Panc1 (cell line): ENCODE data around the gene FAM209B. TPM values are rescaled to one million over a fixed set of nuclear protein-coding genes. Genes with fewer than 3 reads are reported as not detected.

Experiments
- ATAC-seq: fragments of 200-7000 bp; cut with Tn5 transposase; 2 replicates; pipeline ENCODE4 v1.9.1; 2020; ENCODE audit warnings: mild to moderate bottlenecking, moderate library complexity
- BruUV-seq: library from RNA; stranded (reverse); fragments of 400-500 nt; replicated peaks from 2 replicates; lab custom pipeline; 2021; lab: Mats Ljungman, UMichigan
- CTCF ChIA-PET: fragments of 300-600 bp; sonication (Branson Sonifier 250); formaldehyde crosslinking; loops from one replicate; lab custom pipeline; 2022; ENCODE audit warnings: antibody characterized with exemption; lab: Charles Lee
- POLR2A ChIA-PET: fragments of 300-600 bp; sonication (Branson Sonifier 250); formaldehyde crosslinking; loops from one replicate; lab custom pipeline; 2022; ENCODE audit warnings: antibody characterized with exemption; lab: Charles Lee
- DNase-seq: peaks from one replicate; pipeline ENCODE4 v3.0.0-alpha.2; 2010; ENCODE audit warnings: low read depth, low spot score
- H3K27ac ChIP-seq: 2 replicates; pipeline ENCODE4 v1.5.1; 2011; ENCODE audit warnings: mild to moderate bottlenecking, low read length, inconsistent platforms
- H3K27me3 ChIP-seq: fragments of 200-500 bp; sonication (Bioruptor generic); 2 replicates; pipeline ENCODE4 v1.6.0; 2014; ENCODE audit warnings: low read length, inconsistent platforms; ENCODE audit not compliant: control insufficient read depth, insufficient read depth
- H3K36me3 ChIP-seq: fragments of 200-500 bp; sonication (Bioruptor generic); 2 replicates; pipeline ENCODE4 v1.5.1; 2014; ENCODE audit warnings: inconsistent platforms, mild to moderate bottlenecking, low read length, moderate library complexity; ENCODE audit not compliant: control insufficient read depth, insufficient read depth
- H3K4me1 ChIP-seq: 2 replicates; pipeline ENCODE4 v1.5.1; 2011; ENCODE audit warnings: inconsistent platforms, mild to moderate bottlenecking, low read length, moderate library complexity; ENCODE audit not compliant: control insufficient read depth, insufficient read depth
- H3K4me3 ChIP-seq, 2 experiments: 2 replicates each; pipeline ENCODE4 v1.5.1; 2011 to 2012; ENCODE audit warnings: low read depth in 2 of 2, low read length in 2 of 2, mild to moderate bottlenecking in 2 of 2, inconsistent platforms in 1 of 2, moderate library complexity in 1 of 2
- H3K9me3 ChIP-seq: fragments of 200-500 bp; sonication (Bioruptor generic); 2 replicates; pipeline ENCODE4 v1.5.1; 2014; ENCODE audit warnings: low read depth, mild to moderate bottlenecking, inconsistent platforms, low read length, moderate library complexity; ENCODE audit not compliant: control insufficient read depth, insufficient read depth
- CTCF ChIP-seq: fragments of 450-650 bp; IDR thresholded peaks from 2 replicates; pipeline ENCODE4 v1.5.1; 2017; ENCODE audit warnings: mild to moderate bottlenecking
- POLR2AphosphoS5 ChIP-seq: IDR thresholded peaks from 2 replicates; pipeline ENCODE4 v1.6.1; 2012; ENCODE audit warnings: mild to moderate bottlenecking, low read depth, low read length, moderate library complexity
- REST ChIP-seq, 2 experiments: IDR thresholded peaks; 2 replicates each; pipeline ENCODE4 v1.6.1; 2011 to 2012; ENCODE audit warnings: low read depth in 2 of 2, control low read depth in 1 of 2, low read length in 1 of 2, mild to moderate bottlenecking in 1 of 2, moderate library complexity in 1 of 2; ENCODE audit not compliant: insufficient read depth in 1 of 2
- SIN3A ChIP-seq: IDR thresholded peaks from 2 replicates; pipeline ENCODE4 v1.6.1; 2012; ENCODE audit warnings: low read depth, mild to moderate bottlenecking, low read length, moderate library complexity, borderline replicate concordance; ENCODE audit not compliant: insufficient read depth
- TCF7L2 ChIP-seq: IDR thresholded peaks from 2 replicates; pipeline ENCODE4 v1.6.1; 2011; ENCODE audit warnings: mild to moderate bottlenecking, low read depth, low read length, inconsistent platforms
- in situ Hi-C: cut with HindIII; loops from 2 replicates; pipeline ENCODE4 v1.10.0; 2016; ENCODE audit warnings: low sequenced_read_pairs, low pct_unique_long_range_greater_than_20kb
- intact Hi-C: fragments of 100-400 bp; cut with micrococcal nuclease; formaldehyde crosslinking; loops from one replicate; pipeline ENCODE4 v1.10.0; 2022; ENCODE audit not compliant: unreplicated experiment
- total RNA-seq: library from RNA; stranded (reverse); gene quantifications from one replicate; pipeline ENCODE4 v1.2.1, GENCODE V29; 2021; ENCODE audit not compliant: unreplicated experiment

The FAM209B gene
- total RNA-seq, 1 experiment from 2014 or later, result not detected

GRCh38 chr20:56488566-56488965, 44.5 kb upstream of the FAM209B start:
- POLR2A ChIA-PET, result interaction anchor here (0.6 kb wide), 1 partner anchor 130 kb away, joined by 14 read pairs; the partner anchor contains the start of gene FAM210B
- Histone ChIP-seq H3K9me3 (no peaks in the 10 kb centered on the region), H3K27ac (no peak overlapping the region), H3K4me3 (no peak overlapping the region), H3K4me1 (no peaks in the 10 kb centered on the region), H3K27me3 (no peaks in the 10 kb centered on the region), H3K36me3 (0 out of 2 replicates have a peak, but pooled peaks cover 2% of the 10 kb centered on the region)
- DNase-seq, result no peak
- in situ Hi-C loops, result no loop called here
- CTCF ChIA-PET, result no interaction called here
- no peak for TF ChIP-seq POLR2AphosphoS5
- TF ChIP-seq CTCF, result no peak
- TF ChIP-seq TCF7L2, result no peak
- TF ChIP-seq REST (IDR thresholded peaks at IDR 0.05; ENCODE audit: insufficient read depth in 1 of 2, low read depth in 2 of 2, low read length in 1 of 2), result no peak
- no peak for TF ChIP-seq SIN3A
- intact Hi-C loops, result no loop called here
- no peak for ATAC-seq
- no TSS peak for BruUV-seq

GRCh38 chr20:56501116-56501515, 31.9 kb upstream of the FAM209B start:
- BruUV-seq, result no TSS peak
- H3K9me3 ChIP-seq, result no peaks in the 10 kb centered on the region
- peaks cover 2% of the 10 kb centered on the region; the same call in 1 of the 2 replicates for H3K36me3 ChIP-seq
- POLR2A ChIA-PET, result no interaction called here
- H3K4me1 ChIP-seq, result no peaks in the 10 kb centered on the region
- ATAC-seq (no peak), DNase-seq (no peak)
- no peak overlapping the region for H3K4me3 ChIP-seq
- intact Hi-C loops, result no loop called here
- H3K27ac ChIP-seq, result no peak overlapping the region
- CTCF ChIA-PET, result no interaction called here
- no peak for TF ChIP-seq REST (IDR thresholded peaks at IDR 0.05; ENCODE audit: insufficient read depth in 1 of 2, low read depth in 2 of 2, low read length in 1 of 2)
- no peak for TF ChIP-seq SIN3A
- TF ChIP-seq CTCF, result no peak
- no peak for TF ChIP-seq POLR2AphosphoS5
- no peak for TF ChIP-seq TCF7L2
- no peaks in the 10 kb centered on the region for H3K27me3 ChIP-seq
- in situ Hi-C loops, result no loop called here
